HG02852 (cell line): ENCODE data around the gene C5orf24.
"Not testable (repeated sequence)": the region's sequence is repeated elsewhere in the genome, so short reads cannot be mapped to it uniquely, and the experiment has no call there.

ENCODE experiments used
- ATAC-seq: cut with Tn5 transposase; IDR thresholded peaks from one replicate; pipeline ENCODE4 v1.9.1; 2021; ENCODE audit warnings: mild to moderate bottlenecking, moderate library complexity; ENCODE audit not compliant: unreplicated experiment

The C5orf24 gene

DNA sequence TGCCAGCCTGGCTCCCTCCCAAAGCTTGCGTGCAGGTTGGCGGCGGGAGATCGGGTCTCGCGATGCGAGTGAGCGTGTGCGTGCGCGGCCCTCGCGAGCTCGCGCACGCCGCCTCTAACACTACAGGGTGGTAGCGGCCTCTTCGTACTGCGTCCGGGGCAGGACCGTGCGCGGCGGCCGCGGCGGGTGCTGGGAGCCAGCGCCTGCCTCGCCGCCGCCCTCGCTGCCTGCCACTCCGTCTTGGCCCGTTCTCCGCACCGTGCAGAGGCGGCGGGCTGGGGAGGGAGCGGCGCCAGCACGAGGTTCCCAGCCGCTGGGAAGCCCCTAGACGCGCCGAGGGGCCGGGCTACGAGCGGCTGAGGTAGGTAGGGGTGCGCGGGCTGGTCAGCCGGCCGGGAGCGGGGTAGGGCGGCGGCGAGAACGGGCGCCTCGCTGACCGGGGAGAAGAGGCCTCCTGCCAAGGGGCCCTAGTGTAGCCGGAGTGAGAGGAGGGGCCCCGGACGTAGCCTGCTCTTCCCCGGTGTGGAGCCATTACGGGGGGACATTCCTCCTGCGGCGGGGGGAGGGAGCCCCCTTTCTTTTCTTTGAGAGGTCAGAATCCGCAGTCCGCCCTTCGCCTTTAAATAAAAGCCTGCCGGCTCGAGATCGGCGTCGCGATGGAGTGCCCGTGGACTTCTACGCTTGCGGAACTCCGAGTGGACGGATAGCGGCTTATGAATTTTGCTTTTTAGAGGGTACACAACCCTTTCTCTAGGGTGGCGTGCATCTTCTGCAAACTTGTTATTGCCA lies at the start of gene C5orf24:
TSS of gene C5orf24 (plus strand) at position 117 of the 789 bp plus-strand sequence. CDS start 8,933 bp downstream, outside the sequence.
- ATAC-seq: peak; percentile 94

DNA sequence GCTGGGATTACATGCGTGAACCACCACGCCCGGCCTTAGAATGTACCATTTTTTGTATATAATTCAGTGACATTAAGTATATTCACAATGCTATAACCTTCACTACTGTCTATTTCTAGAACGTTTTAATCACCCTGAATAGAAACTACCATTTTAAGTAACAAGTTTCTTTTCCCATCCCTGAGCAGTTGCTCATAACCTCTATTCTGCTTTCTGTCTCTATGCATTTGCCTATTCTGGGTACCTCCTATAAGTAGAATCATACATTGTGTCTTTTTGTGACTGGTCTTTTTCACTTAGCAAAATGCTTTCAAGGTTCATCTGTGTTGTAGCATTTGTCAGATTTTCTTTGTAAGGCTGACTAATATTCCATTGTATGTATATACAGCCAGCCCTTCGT lies 47.3 kb upstream of the C5orf24 start:
- ATAC-seq: peak; percentile 85

DNA sequence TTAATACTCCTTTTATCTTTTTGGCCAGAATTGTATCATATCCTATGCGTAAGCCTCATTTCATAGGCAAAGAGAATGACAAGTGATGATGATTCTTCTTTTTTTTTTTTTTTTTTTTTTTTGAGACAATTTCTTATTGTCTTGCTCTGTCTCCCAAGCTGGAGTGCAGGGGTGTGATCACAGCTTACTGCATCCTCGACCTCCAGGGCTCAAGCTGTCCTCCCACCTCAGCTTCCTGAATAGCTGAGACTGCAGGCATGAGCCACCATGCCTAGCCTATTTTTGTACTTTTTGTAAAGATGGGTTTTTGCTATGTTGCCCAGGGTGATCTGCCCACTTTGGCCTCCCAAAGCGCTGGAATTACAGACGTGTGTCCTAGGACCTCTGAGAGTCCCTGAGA lies 41.9 kb upstream of the C5orf24 start:
- ATAC-seq: no peak

DNA sequence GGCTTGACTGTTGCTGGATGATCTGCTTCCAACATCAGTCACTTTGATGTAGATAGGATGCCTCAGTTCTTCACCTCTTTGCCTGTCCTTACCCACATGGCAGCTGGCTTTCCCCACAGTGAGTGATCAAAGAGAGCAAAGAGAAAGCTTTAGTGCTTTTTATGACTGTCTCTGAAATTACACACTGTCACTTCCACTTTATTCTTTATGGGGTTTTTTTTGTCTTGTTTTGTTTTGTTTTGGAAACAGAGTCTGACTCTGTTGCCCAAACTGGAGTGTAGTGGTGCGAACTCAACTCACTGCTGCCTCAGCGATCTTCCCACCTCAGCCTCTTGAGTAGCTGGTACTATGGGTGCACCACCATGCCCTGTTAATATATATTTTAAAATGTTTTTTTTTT lies 32.4 kb upstream of the C5orf24 start:
- peak; percentile 74 for ATAC-seq

DNA sequence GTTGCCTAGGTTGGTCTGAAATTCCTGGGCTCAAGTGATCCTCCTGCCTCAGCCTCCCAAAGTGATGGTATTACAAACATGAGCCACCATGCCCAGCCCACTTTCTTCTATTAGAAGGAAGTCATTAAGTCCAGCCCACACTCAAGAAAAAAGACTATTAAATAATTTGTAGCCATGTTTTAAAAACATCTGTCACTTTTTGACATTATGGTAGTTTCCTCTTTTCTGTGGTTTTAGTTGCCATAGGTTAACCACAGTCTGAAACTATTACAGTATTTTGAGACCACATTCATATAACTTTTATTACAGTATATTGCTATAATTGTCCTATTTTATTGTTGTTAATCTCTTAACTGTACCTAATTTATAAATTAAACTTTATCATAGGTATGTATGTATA lies 31.9 kb upstream of the C5orf24 start:
- ATAC-seq: peak; percentile 37

- no peak for ATAC-seq
Observed at GRCh38 chr5:134817006-134817405, 28.8 kb upstream of the C5orf24 start.

GRCh38 chr5:134818776-134819175 lies 27.0 kb upstream of the C5orf24 start:
- no peak for ATAC-seq

GRCh38 chr5:134819407-134819963 lies 26.3 kb upstream of the C5orf24 start:
- no peak for ATAC-seq

DNA sequence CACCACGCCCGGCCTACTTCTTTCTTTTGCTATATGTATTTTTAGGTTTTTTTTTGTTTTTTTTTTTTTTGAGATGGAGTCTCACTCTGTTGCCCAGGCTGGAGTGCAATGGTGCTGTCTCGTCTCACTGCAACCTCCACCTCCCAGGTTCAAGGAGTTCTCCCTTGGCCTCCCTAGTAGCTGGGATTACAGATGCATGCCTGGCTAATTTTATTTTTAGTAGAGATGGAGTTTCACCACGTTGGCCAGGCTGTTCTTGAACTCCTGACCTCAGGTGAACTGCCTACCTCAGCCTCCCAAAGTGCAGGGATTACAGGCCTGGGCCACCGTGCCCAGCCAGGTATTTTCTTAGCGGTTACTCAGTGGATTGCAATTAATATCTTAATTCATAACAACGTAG lies 23.9 kb upstream of the C5orf24 start:
- no peak for ATAC-seq

- no peak for ATAC-seq
Observed at GRCh38 chr5:134824681-134825080, 21.1 kb upstream of the C5orf24 start.

DNA sequence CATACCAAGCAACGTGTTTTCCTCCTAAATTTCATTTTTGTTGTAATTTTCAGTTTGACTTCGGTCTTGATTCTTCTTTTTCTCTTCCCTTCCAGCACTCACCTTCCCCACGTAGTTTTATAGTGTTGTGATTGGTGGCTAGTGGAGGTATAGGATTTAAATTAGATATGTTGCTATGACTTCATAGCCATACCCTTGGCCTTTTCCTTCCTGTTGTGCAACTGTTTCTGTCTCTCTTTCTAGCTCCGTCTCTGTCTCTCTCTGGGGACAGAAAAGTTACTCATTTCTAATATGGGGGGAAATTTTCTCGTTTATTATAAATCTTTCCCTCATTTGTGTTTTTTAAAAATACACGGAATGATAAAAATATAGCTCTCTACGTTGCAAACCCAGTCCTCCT lies 20.6 kb upstream of the C5orf24 start:
- no peak for ATAC-seq

GRCh38 chr5:134833340-134834032 lies 12.3 kb upstream of the C5orf24 start:
- no peak for ATAC-seq

DNA sequence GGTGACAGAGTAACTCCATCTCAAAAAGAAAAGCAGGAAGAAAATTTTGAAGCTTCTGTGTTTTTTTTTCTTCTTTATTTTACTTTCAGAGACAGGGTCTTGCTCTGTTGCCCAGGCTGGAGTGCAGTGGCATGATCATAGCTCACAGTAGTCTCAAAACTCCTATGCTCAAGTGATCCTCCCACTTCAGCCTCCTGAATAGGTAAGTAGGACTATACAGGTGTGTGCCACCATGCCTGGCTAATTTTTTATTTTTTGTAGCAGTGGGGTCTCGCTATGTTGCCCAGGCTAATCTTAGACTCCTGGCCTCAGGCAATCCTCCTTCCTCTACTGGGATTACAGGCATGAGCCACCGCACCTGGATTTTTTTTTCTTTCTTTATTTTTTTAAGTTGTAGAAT lies 10.1 kb upstream of the C5orf24 start:
- no peak for ATAC-seq

DNA sequence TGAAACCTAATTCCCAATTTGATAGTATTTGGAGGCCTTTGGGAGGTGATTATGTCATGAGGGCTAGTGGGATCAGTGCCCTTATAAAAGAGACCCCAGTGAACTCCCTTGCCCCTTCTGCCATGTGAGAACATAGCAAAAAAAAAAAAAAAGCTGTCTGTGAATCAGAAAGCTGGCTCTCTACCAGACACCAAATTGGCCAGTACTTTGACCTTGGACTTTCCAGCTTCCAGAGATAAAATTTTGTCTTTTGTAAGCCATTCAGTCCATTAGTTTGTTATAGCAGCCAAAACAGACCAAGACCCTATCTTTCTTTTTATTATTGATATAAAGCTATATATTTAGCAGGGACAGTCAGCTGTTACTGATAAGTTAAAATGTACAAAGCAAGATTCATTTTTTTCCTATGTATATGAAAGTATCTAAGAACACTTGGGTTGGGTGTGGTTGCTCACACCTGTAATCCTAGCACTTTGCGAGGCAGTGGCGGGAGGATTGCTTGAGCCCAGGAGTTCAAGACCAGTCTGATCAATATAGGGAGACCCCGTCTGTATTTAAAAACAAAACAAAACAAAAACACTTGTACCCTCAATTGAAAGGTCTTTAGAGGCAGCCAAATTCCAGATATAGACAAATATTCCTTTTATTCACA lies 8.1 kb upstream of the C5orf24 start:
- no peak for ATAC-seq

GRCh38 chr5:134838361-134838760 lies 7.4 kb upstream of the C5orf24 start:
- not testable (repeated sequence) for ATAC-seq

- no peak for ATAC-seq
Observed at GRCh38 chr5:134840811-134841210, 5.0 kb upstream of the C5orf24 start.

GRCh38 chr5:134844252-134844651 lies 1.5 kb upstream of the C5orf24 start:
- ATAC-seq: no peak

GRCh38 chr5:134845335-134845851 lies 375 bp upstream of the C5orf24 start:
- ATAC-seq: no peak

DNA sequence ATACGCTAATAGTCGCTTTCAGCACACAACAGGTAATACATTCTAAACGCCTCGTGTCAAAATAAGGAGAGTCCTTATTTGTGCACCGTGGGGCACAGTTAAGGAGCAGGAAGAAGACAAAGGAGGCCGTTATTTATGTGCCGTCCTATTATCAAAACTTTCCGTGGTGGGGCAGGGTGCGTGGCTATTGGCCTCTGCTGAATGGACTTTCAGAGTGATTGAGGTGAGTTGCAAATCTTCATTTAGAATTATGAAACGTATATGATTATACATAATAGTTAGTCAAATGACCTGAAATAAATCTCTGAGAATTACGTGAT lies 833 bp downstream of the C5orf24 start:
- ATAC-seq: no peak

DNA sequence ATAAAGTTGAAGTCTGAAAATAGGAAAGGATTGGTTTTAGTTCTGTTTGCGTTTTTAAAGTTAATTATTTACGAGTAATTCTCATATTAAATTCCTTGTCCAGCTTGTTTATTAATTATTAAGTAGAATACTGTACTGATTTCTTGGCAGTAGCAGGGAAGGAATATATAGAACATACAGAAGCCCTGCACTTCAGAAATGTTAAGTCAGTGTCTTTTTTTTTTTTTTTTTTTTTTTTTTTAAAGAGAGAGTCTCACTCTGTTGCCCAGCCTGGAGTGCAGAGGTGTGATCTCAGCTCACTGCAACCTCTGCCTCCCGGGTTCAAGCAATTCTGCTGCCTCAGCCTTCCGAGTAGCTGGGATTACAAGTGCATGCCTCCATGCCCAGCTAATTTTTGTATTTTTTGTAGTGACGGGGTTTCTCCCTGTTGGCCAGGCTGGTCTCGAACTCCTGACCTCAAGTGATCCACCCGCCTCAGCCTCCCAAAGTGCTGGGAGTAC lies 3.7 kb downstream of the C5orf24 start:
- ATAC-seq: not testable (repeated sequence)

DNA sequence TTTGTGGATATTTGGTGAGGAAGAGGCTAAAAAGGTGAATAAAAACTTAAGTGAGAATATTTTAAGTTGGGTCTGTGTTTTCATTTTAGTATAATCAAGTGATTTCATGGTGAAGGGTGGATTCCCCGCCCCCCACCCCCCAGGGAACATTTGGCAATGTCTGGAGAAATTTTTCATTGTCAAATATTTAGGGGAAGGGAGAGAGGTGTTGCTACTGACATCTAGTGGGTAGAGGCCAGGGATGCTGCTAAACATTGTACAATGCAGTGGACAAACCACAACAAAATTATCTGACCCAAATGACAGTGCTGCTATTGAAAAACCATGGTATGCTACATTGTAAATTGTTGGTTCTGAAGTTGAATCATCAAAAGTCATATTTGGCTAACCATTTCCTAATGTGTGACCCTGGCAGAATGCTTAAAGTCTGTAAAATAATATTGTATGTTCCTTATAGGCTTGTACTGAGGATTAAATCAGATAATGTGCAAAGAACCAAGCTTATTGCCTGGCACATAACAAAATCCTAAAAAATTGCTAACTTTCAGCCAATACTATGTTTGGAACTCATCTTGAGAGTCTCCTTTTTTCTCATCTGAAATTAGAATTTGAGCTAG lies 5.6 kb downstream of the C5orf24 start:
- ATAC-seq: no peak
